Trophoblast cell (in vitro differentiated cells and primary cell): ENCODE data around the gene UNC50.

ENCODE experiments used
- DNase-seq, 2 donors: peaks; one replicate each; pipeline ENCODE4 v3.0.0-alpha.2; 2016
- H2AFZ ChIP-seq: 2 replicates; pipeline ENCODE4 v1.6.1; 2013; ENCODE audit warnings: low read length, moderate library complexity, mild to moderate bottlenecking; ENCODE audit not compliant: insufficient read depth, poor library complexity
- H2AK5ac ChIP-seq: 2 replicates; pipeline ENCODE4 v1.6.1; 2013; ENCODE audit warnings: mild to moderate bottlenecking, low read length
- H2BK120ac ChIP-seq: 2 replicates; pipeline ENCODE4 v1.6.1; 2013; ENCODE audit warnings: low read length, mild to moderate bottlenecking, moderate library complexity; ENCODE audit not compliant: insufficient read depth, poor library complexity
- H2BK12ac ChIP-seq: 2 replicates; pipeline ENCODE4 v1.6.1; 2013; ENCODE audit warnings: mild to moderate bottlenecking, low read length, moderate library complexity
- H2BK5ac ChIP-seq: 2 replicates; pipeline ENCODE4 v1.6.1; 2013; ENCODE audit warnings: low read length, low read depth, moderate library complexity, mild to moderate bottlenecking; ENCODE audit not compliant: poor library complexity
- H3K14ac ChIP-seq: 2 replicates; pipeline ENCODE4 v1.6.1; 2013; ENCODE audit warnings: mild to moderate bottlenecking, low read length
- H3K18ac ChIP-seq: 2 replicates; pipeline ENCODE4 v1.6.1; 2013; ENCODE audit warnings: mild to moderate bottlenecking, low read length
- H3K23ac ChIP-seq: 2 replicates; pipeline ENCODE4 v1.6.1; 2013; ENCODE audit warnings: low read length
- H3K27ac ChIP-seq: 2 replicates; pipeline ENCODE4 v1.5.1; 2013; ENCODE audit warnings: low read depth, mild to moderate bottlenecking, inconsistent platforms, low read length, moderate library complexity
- H3K27me3 ChIP-seq: 2 replicates; pipeline ENCODE4 v1.6.1; 2013; ENCODE audit warnings: inconsistent platforms, mild to moderate bottlenecking, low read length, moderate library complexity; ENCODE audit not compliant: insufficient read depth
- H3K36me3 ChIP-seq, 2 experiments: 1 replicate in 1 of 2; 2 replicates in 1 of 2; pipeline ENCODE4 v1.6.1; 2013; ENCODE audit warnings: low read length in 2 of 2, mild to moderate bottlenecking in 2 of 2, moderate library complexity in 1 of 2; ENCODE audit not compliant: insufficient read depth in 2 of 2, control insufficient read depth in 1 of 2
- H3K4ac ChIP-seq: 2 replicates; pipeline ENCODE4 v1.6.1; 2013; ENCODE audit warnings: low read depth, mild to moderate bottlenecking, low read length, moderate library complexity
- H3K4me1 ChIP-seq, 2 experiments: 1 replicate in 1 of 2; 2 replicates in 1 of 2; pipeline ENCODE4 v1.6.1; 2013; ENCODE audit warnings: low read length in 2 of 2, mild to moderate bottlenecking in 2 of 2, moderate library complexity in 1 of 2; ENCODE audit not compliant: insufficient read depth in 2 of 2, control insufficient read depth in 1 of 2
- H3K4me2 ChIP-seq: 2 replicates; pipeline ENCODE4 v1.6.1; 2013; ENCODE audit warnings: inconsistent platforms, mild to moderate bottlenecking, low read length, moderate library complexity
- H3K4me3 ChIP-seq: 2 replicates; pipeline ENCODE4 v1.5.1; 2013; ENCODE audit warnings: mild to moderate bottlenecking, low read depth, low read length, inconsistent platforms
- H3K79me1 ChIP-seq: one replicate; pipeline ENCODE4 v1.6.1; 2013; ENCODE audit warnings: low read length
- H3K79me2 ChIP-seq: 2 replicates; pipeline ENCODE4 v1.6.1; 2013; ENCODE audit warnings: low read length, mild to moderate bottlenecking; ENCODE audit not compliant: control insufficient read depth, insufficient read depth, poor library complexity
- H3K9ac ChIP-seq: 2 replicates; pipeline ENCODE4 v1.6.1; 2013; ENCODE audit warnings: mild to moderate bottlenecking, low read length
- H3K9me3 ChIP-seq: 2 replicates; pipeline ENCODE4 v1.6.1; 2013; ENCODE audit warnings: low read depth, mild to moderate bottlenecking, control low read depth, inconsistent platforms, low read length; ENCODE audit not compliant: insufficient read depth
- H4K12ac ChIP-seq: 2 replicates; pipeline ENCODE4 v1.6.1; 2013; ENCODE audit warnings: low read depth, mild to moderate bottlenecking, low read length, moderate library complexity
- H4K8ac ChIP-seq: 2 replicates; pipeline ENCODE4 v1.6.1; 2013; ENCODE audit warnings: low read depth, mild to moderate bottlenecking, low read length, moderate library complexity
- H4K91ac ChIP-seq: one replicate; pipeline ENCODE4 v1.6.1; 2013; ENCODE audit warnings: low read depth, mild to moderate bottlenecking, low read length, moderate library complexity
- WGBS: extraction: QIAGEN DNeasy Blood & Tissue Kit; methylation state at CpG from one replicate; pipeline ENCODE4 v1.1.7; 2013; ENCODE audit warnings: missing lambda C conversion rate; ENCODE audit not compliant: insufficient read length, insufficient coverage; ENCODE audit errors: extremely low coverage; 5-methylcytosine and 5-hydroxymethylcytosine counted together

The UNC50 gene

DNA sequence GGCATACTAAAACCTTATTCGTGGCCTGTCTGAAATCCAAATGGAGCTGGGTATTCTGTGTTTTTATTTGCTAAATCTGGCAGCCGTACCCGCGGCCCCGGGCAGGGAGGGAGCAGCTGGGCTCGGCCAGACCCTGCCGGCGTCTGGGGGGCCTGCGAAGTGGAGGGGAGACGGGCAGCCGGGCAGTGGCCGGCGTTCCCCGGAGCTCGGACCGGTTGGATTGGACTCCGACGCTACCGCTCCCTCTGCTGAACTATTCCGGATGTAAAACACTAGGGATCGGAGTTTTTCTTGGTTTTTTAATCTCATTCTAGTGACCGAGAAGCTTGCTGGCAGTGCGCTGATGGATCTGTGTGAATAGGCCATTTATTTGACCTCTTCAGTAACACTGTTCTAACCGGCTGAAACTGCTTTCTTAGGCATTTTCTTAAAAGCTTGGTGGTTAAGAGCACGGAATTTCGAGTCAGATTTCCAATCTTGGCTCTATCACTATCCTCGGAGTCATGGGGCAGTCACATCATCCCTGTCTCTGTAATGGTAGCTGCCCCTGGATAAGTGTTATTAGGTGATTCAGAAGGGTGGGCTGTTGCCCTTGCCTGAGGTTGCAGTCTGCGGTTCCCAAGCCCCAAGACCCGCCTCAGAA, 694 bp downstream of the UNC50 start:
- Histone ChIP-seq H3K27me3 (no peaks in the 10 kb centered on the region), H3K79me1 (peaks cover 13% of the 10 kb centered on the region), H2AK5ac (peak overlapping the region; percentile 72), H3K4me3 (peak overlapping the region; percentile 95), H3K36me3 (peaks cover 12 to 21% of the 10 kb centered on the region in 2 experiments), H3K23ac (no peak overlapping the region), H3K18ac (peak overlapping the region; percentile 79), H4K8ac (peak overlapping the region; percentile 100), H3K4me2 (peak overlapping the region; percentile 84), H3K79me2 (peaks cover 15% of the 10 kb centered on the region), H2BK5ac (peak overlapping the region; percentile 68), H4K91ac (peak overlapping the region; percentile 92), H2BK120ac (peak overlapping the region; percentile 62), H3K9me3 (no peaks in the 10 kb centered on the region), H2BK12ac (no peak overlapping the region), H3K14ac (peak overlapping the region; percentile 94), H4K12ac (peak overlapping the region; percentile 89), H3K4ac (peak overlapping the region; percentile 99), H3K4me1 (peaks cover 7 to 9% of the 10 kb centered on the region in 2 experiments), H3K27ac (peak overlapping the region; percentile 90), H3K9ac (peak overlapping the region; percentile 99), H2AFZ (peak overlapping the region; percentile 84)
- WGBS, result no CpG with 5 or more reads among the region's 29 CpGs
- peak; percentile 18 to 38 for DNase-seq

DNA sequence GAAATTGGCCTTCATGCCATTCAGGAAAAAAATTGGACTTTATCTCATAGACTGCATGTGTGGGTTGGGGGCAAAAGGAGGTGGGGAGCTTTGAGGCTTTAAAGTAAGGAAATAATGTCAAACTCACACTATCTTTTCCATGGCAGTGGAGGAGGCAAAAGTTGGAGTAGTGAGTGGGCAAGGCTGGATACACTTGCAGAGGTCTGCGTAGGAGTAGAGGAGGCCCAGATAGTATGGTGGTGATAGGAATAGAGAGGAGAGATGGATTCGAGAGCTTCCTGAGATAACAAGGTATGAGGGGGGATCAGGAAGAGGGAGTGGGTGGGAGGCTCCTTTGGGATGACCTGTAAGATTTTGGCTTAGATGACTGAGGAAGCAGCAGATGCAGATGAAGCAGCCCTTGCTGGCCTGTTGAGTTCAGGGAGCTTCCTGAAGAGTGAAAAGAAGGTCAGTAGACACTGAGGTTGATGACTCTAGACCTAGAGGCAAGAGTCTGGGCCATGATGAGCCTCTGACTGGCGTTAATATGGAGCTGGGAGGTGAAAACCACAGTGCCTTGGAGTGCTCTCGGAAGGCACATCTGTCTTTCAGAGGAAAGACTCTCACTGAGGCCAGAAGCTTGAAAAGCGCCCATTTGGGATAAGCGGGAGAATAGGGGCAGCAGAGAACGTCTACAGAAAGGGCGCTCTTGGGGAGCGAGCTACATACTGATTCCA, 5.8 kb downstream of the UNC50 start:
- no peak overlapping the region for H3K9ac ChIP-seq
- H3K27me3 ChIP-seq, result no peaks in the 10 kb centered on the region
- no peak overlapping the region for H2BK5ac ChIP-seq
- no peak overlapping the region for H3K23ac ChIP-seq
- peaks cover 3 to 5% of the 10 kb centered on the region in 2 experiments for H3K4me1 ChIP-seq
- H2AK5ac ChIP-seq, result no peak overlapping the region
- no peak overlapping the region for H4K8ac ChIP-seq
- no peaks in the 10 kb centered on the region for H3K9me3 ChIP-seq
- no peak overlapping the region for H4K12ac ChIP-seq
- DNase-seq, result no peak
- no peak overlapping the region for H4K91ac ChIP-seq
- WGBS, result no CpG with 5 or more reads among the region's 9 CpGs
- H3K14ac ChIP-seq, result no peak overlapping the region
- H3K4ac ChIP-seq, result no peak overlapping the region
- peaks cover 21 to 39% of the 10 kb centered on the region in 2 experiments for H3K36me3 ChIP-seq
- no peak overlapping the region for H3K4me3 ChIP-seq
- H3K79me2 ChIP-seq, result peaks cover 3% of the 10 kb centered on the region
- no peak overlapping the region for H2BK12ac ChIP-seq
- H3K18ac ChIP-seq, result no peak overlapping the region
- H3K4me2 ChIP-seq, result no peak overlapping the region
- no peak overlapping the region for H2BK120ac ChIP-seq
- H2AFZ ChIP-seq, result no peak overlapping the region
- H3K27ac ChIP-seq, result no peak overlapping the region
- peaks cover 1% of the 10 kb centered on the region for H3K79me1 ChIP-seq

DNA sequence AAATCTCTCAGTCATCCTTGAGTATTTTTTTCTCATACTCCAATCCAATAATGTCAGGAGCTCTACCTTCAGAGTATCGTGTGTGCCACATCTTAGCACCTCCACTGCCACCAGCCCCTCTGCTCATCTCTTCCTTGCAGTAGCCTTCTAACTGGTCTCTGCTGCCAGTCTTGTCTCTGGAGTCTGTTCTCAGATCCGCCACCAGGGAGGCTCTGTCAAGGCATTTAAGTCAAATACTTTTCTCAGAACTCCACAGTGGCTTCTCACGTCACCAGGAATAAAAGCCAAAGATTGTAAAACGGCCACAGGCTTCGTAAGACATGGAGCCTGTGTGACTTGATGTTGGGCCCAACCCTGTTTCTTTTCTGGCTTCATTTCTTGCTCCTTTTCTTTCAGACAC, 7.1 kb downstream of the UNC50 start:
- no peak overlapping the region for H3K4me3 ChIP-seq
- no peaks in the 10 kb centered on the region for H3K79me1 ChIP-seq
- H3K36me3 ChIP-seq, result peaks cover 19 to 37% of the 10 kb centered on the region in 2 experiments
- no peak overlapping the region for H3K9ac ChIP-seq
- H4K91ac ChIP-seq, result no peak overlapping the region
- no CpG with 5 or more reads among the region's 5 CpGs for WGBS
- no peak overlapping the region for H2BK12ac ChIP-seq
- H2BK120ac ChIP-seq, result no peak overlapping the region
- no peaks in the 10 kb centered on the region for H3K9me3 ChIP-seq
- H3K18ac ChIP-seq, result no peak overlapping the region
- H3K14ac ChIP-seq, result no peak overlapping the region
- H3K27me3 ChIP-seq, result no peaks in the 10 kb centered on the region
- H3K4me1 ChIP-seq, result no peaks in the 10 kb centered on the region
- no peak overlapping the region for H2BK5ac ChIP-seq
- no peak overlapping the region for H2AFZ ChIP-seq
- H3K23ac ChIP-seq, result no peak overlapping the region
- no peak overlapping the region for H4K12ac ChIP-seq
- H2AK5ac ChIP-seq, result no peak overlapping the region
- no peak overlapping the region for H3K27ac ChIP-seq
- no peak overlapping the region for H3K4ac ChIP-seq
- no peak overlapping the region for H3K4me2 ChIP-seq
- peak; percentile 50 to 61 for DNase-seq
- no peaks in the 10 kb centered on the region for H3K79me2 ChIP-seq
- H4K8ac ChIP-seq, result no peak overlapping the region

DNA sequence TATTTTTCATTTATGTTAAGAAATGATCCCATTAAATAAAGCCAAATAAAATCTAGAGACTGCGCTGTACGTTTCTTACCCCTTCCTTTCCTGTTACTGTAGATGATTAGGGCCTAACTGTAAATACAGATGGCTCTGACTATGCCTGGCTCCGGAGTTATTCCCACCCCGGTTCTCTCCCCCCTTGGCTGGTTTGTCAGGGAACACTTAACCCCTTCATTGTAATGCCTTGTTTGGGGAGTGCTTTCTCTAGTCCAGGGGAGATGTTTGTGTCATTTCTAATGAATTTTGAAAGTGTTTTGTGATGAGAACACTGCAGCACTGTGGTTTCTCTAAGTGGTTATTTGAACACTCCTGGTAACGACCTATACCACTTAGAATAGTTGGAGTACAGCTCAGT, 8.8 kb downstream of the UNC50 start:
- Histone ChIP-seq H3K79me1 (no peaks in the 10 kb centered on the region), H3K4me1 (no peaks in the 10 kb centered on the region), H3K36me3 (peaks cover 15 to 33% of the 10 kb centered on the region in 2 experiments), H4K12ac (no peak overlapping the region), H3K27me3 (no peaks in the 10 kb centered on the region), H3K4me3 (no peak overlapping the region), H2AFZ (no peak overlapping the region), H2BK120ac (no peak overlapping the region), H3K4me2 (no peak overlapping the region), H3K18ac (no peak overlapping the region), H3K4ac (no peak overlapping the region), H2AK5ac (no peak overlapping the region), H2BK5ac (no peak overlapping the region), H3K9me3 (no peaks in the 10 kb centered on the region), H3K79me2 (no peaks in the 10 kb centered on the region), H3K27ac (no peak overlapping the region), H3K14ac (no peak overlapping the region), H2BK12ac (no peak overlapping the region), H3K23ac (no peak overlapping the region), H3K9ac (no peak overlapping the region), H4K8ac (no peak overlapping the region), H4K91ac (no peak overlapping the region)
- DNase-seq, result no peak
- no CpG with 5 or more reads among the region's 5 CpGs for WGBS
